OCI-LY7 (cell line): ENCODE data around the gene MAEA. TPM values are rescaled to one million over a fixed set of nuclear protein-coding genes. Genes with fewer than 3 reads are reported as not detected.

Experiments used
- BruUV-seq: library from RNA; stranded (reverse); fragments of 400-500 nt; replicated peaks from 2 replicates; lab custom pipeline; 2021; lab: Mats Ljungman, UMichigan
- CTCF ChIA-PET: fragments of 300-600 bp; sonication (Branson Sonifier 250); formaldehyde crosslinking; loops from one replicate; lab custom pipeline; 2022; ENCODE audit warnings: antibody characterized with exemption; ENCODE audit not compliant: unreplicated experiment; lab: Charles Lee
- POLR2A ChIA-PET: fragments of 300-600 bp; sonication (Branson Sonifier 250); formaldehyde crosslinking; loops from one replicate; lab custom pipeline; 2022; ENCODE audit warnings: antibody characterized with exemption; lab: Charles Lee
- DNase-seq: peaks from one replicate; pipeline ENCODE4 v3.0.0-alpha.2; 2015; ENCODE audit warnings: low spot score
- H2AFZ ChIP-seq: fragments of 200-600 bp; sonication (generic), shearing (Covaris generic); 2 replicates; pipeline ENCODE4 v1.6.1; 2014; ENCODE audit warnings: mild to moderate bottlenecking, antibody characterized with exemption, low read length, moderate library complexity
- H3K27ac ChIP-seq: fragments of 200-600 bp; sonication (generic); 2 replicates; pipeline ENCODE4 v1.5.1; 2014; ENCODE audit warnings: mixed run types, low read depth, mild to moderate bottlenecking, moderate library complexity, low read length, inconsistent platforms; ENCODE audit not compliant: poor library complexity, severe bottlenecking
- H3K36me3 ChIP-seq: fragments of 200-600 bp; sonication (generic); 2 replicates; pipeline ENCODE4 v1.6.1; 2014; ENCODE audit warnings: mild to moderate bottlenecking, antibody characterized with exemption, low read length, moderate library complexity, mixed read lengths; ENCODE audit not compliant: insufficient read depth
- H3K4me1 ChIP-seq: fragments of 200-600 bp; sonication (generic); 2 replicates; pipeline ENCODE4 v1.5.1; 2014; ENCODE audit warnings: mild to moderate bottlenecking, low read length; ENCODE audit not compliant: insufficient read depth, poor library complexity, severe bottlenecking
- H3K4me2 ChIP-seq: fragments of 200-600 bp; sonication (generic); 2 replicates; pipeline ENCODE4 v1.6.1; 2014; ENCODE audit warnings: mild to moderate bottlenecking, low read length
- H3K4me3 ChIP-seq: fragments of 200-600 bp; sonication (generic); 2 replicates; pipeline ENCODE4 v1.5.1; 2014; ENCODE audit warnings: mild to moderate bottlenecking, low read depth, low read length; ENCODE audit not compliant: poor library complexity, severe bottlenecking
- H3K79me2 ChIP-seq: fragments of 200-600 bp; sonication (generic); 2 replicates; pipeline ENCODE4 v1.6.1; 2016; ENCODE audit warnings: low read depth, mild to moderate bottlenecking, low read length, moderate library complexity, mixed read lengths; ENCODE audit not compliant: insufficient read depth
- H3K9me2 ChIP-seq: fragments of 200-600 bp; sonication (generic); 2 replicates; pipeline ENCODE4 v1.6.1; 2016; ENCODE audit warnings: mild to moderate bottlenecking, low read length, mixed read lengths; ENCODE audit not compliant: insufficient read depth
- H3K9me3 ChIP-seq: fragments of 200-600 bp; sonication (generic); 2 replicates; pipeline ENCODE4 v1.6.1; 2014; ENCODE audit warnings: mild to moderate bottlenecking, mixed run types, low read length, mixed read lengths
- H4K20me1 ChIP-seq: fragments of 200-600 bp; sonication (generic); 2 replicates; pipeline ENCODE4 v1.6.1; 2014; ENCODE audit warnings: mild to moderate bottlenecking, antibody characterized with exemption, low read length, moderate library complexity, mixed read lengths; ENCODE audit not compliant: insufficient read depth
- CTCF ChIP-seq: fragments of 200-600 bp; sonication (generic); conservative IDR thresholded peaks from 2 replicates; pipeline ENCODE4 v1.5.1; 2014; ENCODE audit warnings: mild to moderate bottlenecking, antibody characterized with exemption, low read length, moderate library complexity, mixed read lengths
- EZH2phosphoT487 ChIP-seq: fragments of 200-600 bp; sonication (generic); IDR thresholded peaks from 2 replicates; pipeline ENCODE4 v1.6.1; 2018; ENCODE audit warnings: low read depth, borderline replicate concordance, mild to moderate bottlenecking, mixed run types, antibody characterized with exemption, low read length, moderate library complexity, mixed read lengths
- intact Hi-C: fragments of 100-400 bp; cut with micrococcal nuclease; formaldehyde crosslinking; loops from one replicate; pipeline ENCODE4 v1.10.0; 2022; ENCODE audit not compliant: unreplicated experiment
- total RNA-seq, 2 experiments: library from RNA; depleted of rRNA in 1 of 2; stranded (reverse); fragments of >200 nt in 1 of 2; shearing (Covaris generic) in 1 of 2; gene quantifications; 2 replicates each; pipeline ENCODE4 v1.2.3, GENCODE V29; 2014 to 2022

Gene MAEA
- total RNA-seq, 2 experiments from 2014 or later = 53.2 to 59.3 TPM

GRCh38 chr4:1327526-1328266 lies 38.0 kb downstream of the MAEA start:
- no peaks in the 10 kb centered on the region for H3K79me2 ChIP-seq
- no peaks in the 10 kb centered on the region for H4K20me1 ChIP-seq
- no peaks in the 10 kb centered on the region for H3K9me3 ChIP-seq
- no peak for DNase-seq
- H2AFZ ChIP-seq = no peak overlapping the region
- BruUV-seq = no TSS peak
- no peak overlapping the region for H3K4me2 ChIP-seq
- POLR2A ChIA-PET = no interaction called here
- H3K4me3 ChIP-seq = no peak overlapping the region
- CTCF ChIA-PET = no interaction called here
- no peaks in the 10 kb centered on the region for H3K4me1 ChIP-seq
- peaks cover 57% of the 10 kb centered on the region for H3K36me3 ChIP-seq
- intact Hi-C loops = no loop called here
- no peaks in the 10 kb centered on the region for H3K9me2 ChIP-seq
- no peak overlapping the region for H3K27ac ChIP-seq
- no peak for TF ChIP-seq EZH2phosphoT487
- no peak for TF ChIP-seq CTCF

- H3K9me3 ChIP-seq = no peaks in the 10 kb centered on the region
- no peak for DNase-seq
- intact Hi-C loops = no loop called here
- H4K20me1 ChIP-seq = no peaks in the 10 kb centered on the region
- H3K4me3 ChIP-seq = no peak overlapping the region
- H2AFZ ChIP-seq = no peak overlapping the region
- peaks cover 57% of the 10 kb centered on the region for H3K36me3 ChIP-seq
- H3K4me1 ChIP-seq = no peaks in the 10 kb centered on the region
- no peaks in the 10 kb centered on the region for H3K79me2 ChIP-seq
- POLR2A ChIA-PET = no interaction called here
- CTCF ChIA-PET = no interaction called here
- no peak overlapping the region for H3K4me2 ChIP-seq
- TF ChIP-seq EZH2phosphoT487 (no peak), CTCF (no peak)
- H3K9me2 ChIP-seq = no peaks in the 10 kb centered on the region
- BruUV-seq = no TSS peak
- H3K27ac ChIP-seq = no peak overlapping the region
These were observed 38.8 kb downstream of the MAEA start for GRCh38 chr4:1328267-1329155.
